ENCODE data around the gene TANC1.

Gene TANC1

DNA sequence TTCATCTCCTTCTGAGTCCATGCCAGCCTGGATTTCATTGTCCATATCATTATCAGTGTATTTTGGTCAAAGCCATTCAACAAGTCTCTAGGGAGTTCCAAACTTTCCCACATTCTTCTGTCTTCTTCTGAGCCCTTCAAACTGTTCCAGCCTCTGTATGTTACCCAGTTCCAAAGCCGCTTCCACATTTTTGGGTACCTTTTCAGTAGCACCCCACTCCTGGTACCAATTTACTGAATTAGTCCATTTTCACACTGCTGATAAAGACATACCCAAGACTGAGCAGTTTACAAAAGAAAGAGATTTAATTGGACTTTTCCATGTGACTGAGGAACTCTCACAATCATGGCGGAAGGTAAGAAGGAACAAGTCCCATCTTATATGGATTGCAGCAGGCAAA lies 47.4 kb downstream of the TANC1 start:
- TF ChIP-seq, protein P1, sequence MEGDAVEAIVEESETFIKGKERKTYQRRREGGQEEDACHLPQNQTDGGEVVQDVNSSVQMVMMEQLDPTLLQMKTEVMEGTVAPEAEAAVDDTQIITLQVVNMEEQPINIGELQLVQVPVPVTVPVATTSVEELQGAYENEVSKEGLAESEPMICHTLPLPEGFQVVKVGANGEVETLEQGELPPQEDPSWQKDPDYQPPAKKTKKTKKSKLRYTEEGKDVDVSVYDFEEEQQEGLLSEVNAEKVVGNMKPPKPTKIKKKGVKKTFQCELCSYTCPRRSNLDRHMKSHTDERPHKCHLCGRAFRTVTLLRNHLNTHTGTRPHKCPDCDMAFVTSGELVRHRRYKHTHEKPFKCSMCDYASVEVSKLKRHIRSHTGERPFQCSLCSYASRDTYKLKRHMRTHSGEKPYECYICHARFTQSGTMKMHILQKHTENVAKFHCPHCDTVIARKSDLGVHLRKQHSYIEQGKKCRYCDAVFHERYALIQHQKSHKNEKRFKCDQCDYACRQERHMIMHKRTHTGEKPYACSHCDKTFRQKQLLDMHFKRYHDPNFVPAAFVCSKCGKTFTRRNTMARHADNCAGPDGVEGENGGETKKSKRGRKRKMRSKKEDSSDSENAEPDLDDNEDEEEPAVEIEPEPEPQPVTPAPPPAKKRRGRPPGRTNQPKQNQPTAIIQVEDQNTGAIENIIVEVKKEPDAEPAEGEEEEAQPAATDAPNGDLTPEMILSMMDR (conservative IDR thresholded peaks at IDR 0.05) = no peak
- H3K27ac ChIP-seq = no peak overlapping the region

DNA sequence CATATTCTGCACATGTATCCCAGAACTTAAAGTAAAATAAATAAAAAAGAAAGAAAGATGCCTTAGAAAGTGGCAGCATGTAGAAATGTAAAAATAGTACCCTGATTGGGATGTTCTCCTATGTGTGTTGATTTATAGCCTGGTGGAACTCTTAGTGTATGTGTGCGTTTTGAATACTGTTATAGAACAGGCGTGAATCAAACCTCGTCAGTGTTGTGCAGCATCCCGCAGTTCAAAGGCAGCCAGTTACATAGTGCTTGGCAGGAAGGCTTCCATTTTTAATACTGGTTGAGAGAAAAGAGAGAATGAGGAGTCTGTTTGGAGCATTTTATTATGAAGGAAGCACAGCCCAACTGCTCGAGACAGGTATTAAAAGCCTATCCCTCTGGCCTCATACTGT lies 49.4 kb downstream of the TANC1 start:
- TF ChIP-seq, protein P1 (conservative IDR thresholded peaks at IDR 0.05) = no peak
- H3K27ac ChIP-seq = no peak overlapping the region

DNA sequence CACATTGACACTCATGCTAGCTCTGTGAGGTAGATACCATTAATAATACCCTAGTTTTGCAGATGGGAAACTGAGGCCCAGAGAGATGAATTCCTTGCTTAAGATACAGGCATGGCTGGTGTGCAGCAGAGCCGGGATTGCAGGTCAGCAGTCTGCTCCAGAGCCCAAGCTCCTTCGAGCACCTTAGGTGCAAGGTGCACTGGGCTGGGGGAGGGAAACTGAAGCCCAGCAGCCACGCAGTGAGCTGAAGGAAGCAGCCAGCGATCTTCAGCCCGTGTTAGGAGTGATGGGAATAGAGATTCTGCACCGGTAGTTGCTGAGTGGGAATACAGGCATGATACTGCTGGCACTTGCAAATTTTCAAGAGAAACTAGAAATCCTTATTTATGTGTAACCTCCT lies 50.6 kb downstream of the TANC1 start:
- TF ChIP-seq, protein P1 (conservative IDR thresholded peaks at IDR 0.05) = no peak
- no peak overlapping the region for H3K27ac ChIP-seq

DNA sequence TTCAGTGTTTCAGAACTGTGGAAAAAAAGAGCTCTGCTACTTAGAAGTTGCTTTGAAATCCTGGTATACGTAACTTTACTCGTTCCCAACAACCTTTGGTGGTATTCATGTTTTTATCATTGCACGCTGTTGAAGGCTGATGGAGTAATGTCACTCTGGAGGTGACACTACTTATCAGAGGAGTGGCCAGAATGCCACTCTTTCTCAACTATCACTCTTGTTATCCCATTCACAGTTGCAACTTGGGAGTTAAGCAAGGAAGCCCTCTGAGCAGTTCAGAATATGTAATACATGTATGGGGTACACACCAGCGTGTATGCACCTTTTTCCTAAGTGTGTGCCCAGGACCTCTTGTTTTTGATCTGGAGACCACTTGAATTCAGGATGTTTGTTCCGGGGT lies 53.6 kb downstream of the TANC1 start:
- no peak overlapping the region for H3K27ac ChIP-seq
- TF ChIP-seq, protein P1 (conservative IDR thresholded peaks at IDR 0.05) = no peak

DNA sequence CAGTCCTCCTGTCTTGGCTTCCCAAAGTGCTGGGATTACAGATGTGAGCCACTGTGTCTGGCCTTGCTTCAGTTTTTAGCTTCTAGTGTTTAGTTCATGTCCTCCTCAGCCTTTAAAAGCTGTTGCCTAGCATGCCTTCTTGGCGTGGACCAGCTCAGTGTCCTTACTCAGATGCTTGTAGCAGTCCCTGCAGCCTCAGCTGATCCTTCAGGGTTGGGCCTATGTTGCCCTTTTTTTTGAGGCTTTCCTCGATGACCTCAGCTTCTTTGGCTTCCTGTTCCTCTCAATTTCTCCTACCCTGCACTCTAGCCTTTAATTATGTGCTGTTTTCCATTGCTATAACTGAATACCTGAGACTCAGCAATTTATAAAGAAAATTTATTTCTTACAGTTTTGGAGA lies 57.7 kb downstream of the TANC1 start:
- H3K27ac ChIP-seq = no peak overlapping the region
- TF ChIP-seq, protein P1 (conservative IDR thresholded peaks at IDR 0.05) = no peak

DNA sequence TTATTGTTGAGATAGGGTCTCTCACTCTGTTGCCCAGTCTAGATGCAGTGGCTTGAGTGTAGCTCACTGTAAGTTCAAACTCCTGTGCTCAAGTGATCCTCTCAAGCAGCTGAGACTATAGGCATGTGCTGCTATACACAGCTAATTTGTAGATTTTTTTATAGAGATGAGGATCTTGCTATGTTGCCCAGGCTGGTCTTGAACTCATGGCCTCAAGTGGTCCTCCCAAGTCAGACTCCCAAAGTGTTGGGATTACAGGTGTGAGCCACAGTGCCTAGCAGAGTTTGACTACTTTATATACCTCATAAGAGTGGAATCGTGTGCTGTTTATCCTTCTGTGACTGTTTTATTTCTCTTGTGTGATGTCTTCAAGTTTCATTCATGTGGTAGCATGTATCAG lies 60.3 kb downstream of the TANC1 start:
- TF ChIP-seq, protein P1 (conservative IDR thresholded peaks at IDR 0.05) = no peak
- no peak overlapping the region for H3K27ac ChIP-seq

DNA sequence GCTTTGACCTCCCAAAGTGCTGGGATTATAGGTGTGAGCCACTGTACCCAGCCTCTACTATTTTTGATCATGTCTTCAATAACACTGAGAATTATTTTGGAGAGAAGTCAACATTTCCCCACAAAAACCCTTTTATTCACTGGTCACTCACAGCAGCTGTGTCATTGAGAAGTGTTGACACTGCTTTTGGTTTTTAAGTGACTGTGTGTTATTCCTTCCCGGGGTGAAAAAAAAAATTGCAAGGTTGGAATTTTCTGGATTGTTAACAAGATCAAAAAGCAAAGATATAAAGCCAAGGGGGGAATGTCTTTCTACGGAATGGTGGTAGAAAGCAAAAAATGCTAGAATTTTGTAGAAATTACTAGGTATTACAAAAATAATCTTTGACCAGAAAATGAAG lies 61.5 kb downstream of the TANC1 start:
- TF ChIP-seq, protein P1 (conservative IDR thresholded peaks at IDR 0.05) = no peak

More for the DNA sequence above, 61.5 kb downstream of the TANC1 start:
- H3K27ac ChIP-seq = no peak overlapping the region

Data from VCaP (cell line).